HepG2 (cell line): Measurements from ENCODE around the gene NEAT1. TPM values are rescaled to one million over a fixed set of nuclear protein-coding genes. Genes with fewer than 3 reads are reported as not detected.

ENCODE experiments used
- ATRX ChIP-seq: sonication (generic); formaldehyde crosslinking; IDR thresholded peaks from 2 replicates; pipeline ENCODE4 v1.4.0; 2020; ENCODE audit warnings: missing genetic modification reagents, borderline replicate concordance
- BATF2 ChIP-seq: sonication (generic); formaldehyde crosslinking; IDR thresholded peaks from 2 replicates; pipeline ENCODE4 v1.8.0; 2022; ENCODE audit warnings: mild to moderate bottlenecking, missing genetic modification reagents, moderate library complexity
- IRX3 ChIP-seq: sonication (generic); formaldehyde crosslinking; IDR thresholded peaks from 2 replicates; pipeline ENCODE4 v1.8.1; 2023; ENCODE audit warnings: mild to moderate bottlenecking, low read depth, missing genetic modification reagents, borderline replicate concordance
- KLF11 ChIP-seq: IDR thresholded peaks from 2 replicates; pipeline ENCODE4 v1.6.1; 2016; ENCODE audit warnings: missing compliant biosample characterization
- MBNL3 ChIP-seq: fragments of 250-450 bp; sonication (Bioruptor Pico); conservative IDR thresholded peaks from 2 replicates; pipeline ENCODE4 v1.8.0; 2022; ENCODE audit warnings: mild to moderate bottlenecking, inconsistent platforms
- MLXIP ChIP-seq: sonication (generic); formaldehyde crosslinking; IDR thresholded peaks from 2 replicates; pipeline ENCODE4 v1.9.0; 2021; ENCODE audit warnings: missing genetic modification reagents, borderline replicate concordance
- NFKB2 ChIP-seq: sonication (generic); formaldehyde crosslinking; IDR thresholded peaks from 2 replicates; pipeline ENCODE4 v1.4.0; 2020; ENCODE audit warnings: missing genetic modification reagents, borderline replicate concordance
- PHF8 ChIP-seq: sonication (generic); formaldehyde crosslinking; IDR thresholded peaks from 2 replicates; pipeline ENCODE4 v1.5.0; 2020; ENCODE audit warnings: missing genetic modification reagents
- RAD21 ChIP-seq: fragments of 450-650 bp; formaldehyde crosslinking; IDR thresholded peaks from 2 replicates; pipeline ENCODE4 v1.5.0; 2020; ENCODE audit warnings: mild to moderate bottlenecking
- TCF12 ChIP-seq, 2 experiments: fragments of 450-650 bp in 1 of 2; sonication (generic) in 1 of 2; formaldehyde crosslinking in 1 of 2; IDR thresholded peaks; 2 replicates each; pipeline versions ENCODE4 v1.6.1 to v1.8.0; 2017 to 2022; ENCODE audit warnings: antibody characterized with exemption in 1 of 2, mild to moderate bottlenecking in 1 of 2, missing genetic modification reagents in 1 of 2, moderate library complexity in 1 of 2
- TCF7 ChIP-seq: sonication (generic); IDR thresholded peaks from 2 replicates; pipeline ENCODE4 v1.6.1; 2016; ENCODE audit warnings: antibody characterized with exemption, low read depth
- ZNF407 ChIP-seq: sonication (generic); formaldehyde crosslinking; IDR thresholded peaks from one replicate; pipeline ENCODE4 v1.5.1; 2020; ENCODE audit warnings: mild to moderate bottlenecking, missing genetic modification reagents; ENCODE audit errors: not compliant biosample characterization
- ZNF569 ChIP-seq: sonication (generic); formaldehyde crosslinking; IDR thresholded peaks from 2 replicates; pipeline ENCODE4 v1.5.0; 2020; ENCODE audit warnings: mild to moderate bottlenecking, missing genetic modification reagents, moderate library complexity, borderline replicate concordance
- ZNF777 ChIP-seq: sonication (generic); formaldehyde crosslinking; IDR thresholded peaks from 2 replicates; pipeline ENCODE4 v1.4.0; 2020; ENCODE audit warnings: missing genetic modification reagents
- ZNF780A ChIP-seq: sonication (generic); formaldehyde crosslinking; IDR thresholded peaks from 2 replicates; pipeline ENCODE4 v1.8.0; 2022; ENCODE audit warnings: mild to moderate bottlenecking, missing genetic modification reagents, moderate library complexity
- polyA plus RNA-seq, 8 experiments: library from polyadenylated mRNA; depleted of rRNA in 3 of 8; stranded (reverse) in 7 of 8; unstranded in 1 of 8; fragments of >200 nt; fragmentation: Illumina TruSeq in 4 of 8; extraction: Trizol in 4 of 8; gene quantifications; 2 replicates each; pipeline versions ENCODE4 v1.2.1 to v1.2.3, GENCODE V29; 2011 to 2016; ENCODE audit warnings: low read depth in 4 of 8, missing spikeins in 1 of 8, mixed read lengths in 1 of 8; ENCODE audit not compliant: insufficient read depth in 1 of 8
- total RNA-seq, 5 experiments: library from RNA; depleted of rRNA; stranded (reverse); fragments of >200 nt; fragmentation: Illumina TruSeq; extraction: Trizol; gene quantifications; 2 replicates each; pipeline ENCODE4 v1.2.3, GENCODE V29; 2016; ENCODE audit warnings: low read depth in 1 of 5
- TF ChIP-seq, protein P1 (sequence below), 2 experiments: fragments of 450-650 bp in 1 of 2; sonication (generic) in 1 of 2; formaldehyde crosslinking; IDR thresholded peaks; 2 replicates each; pipeline versions ENCODE4 v1.5.0 to v1.8.0; 2020 to 2022; ENCODE audit warnings: mild to moderate bottlenecking in 1 of 2, missing genetic modification reagents in 1 of 2

NEAT1 gene
- total and polyA plus RNA-seq, 2 of the 13 experiments (the other 11 are each of a cell fraction or from before 2014, with no cell fraction given) = 20.5 to 41.2 TPM

- no peak for TF ChIP-seq ZNF407 (CRISPR knock-in tag)
- no peak for TF ChIP-seq MLXIP (CRISPR knock-in tag)
- peak; percentile 65 for TF ChIP-seq PHF8 (CRISPR knock-in tag)
- no peak for TF ChIP-seq ATRX (CRISPR knock-in tag)
- no peak for TF ChIP-seq TCF12 (IDR thresholded peaks at IDR 0.05)
- TF ChIP-seq TCF12 (CRISPR knock-in tag; IDR thresholded peaks at IDR 0.05) = 0 out of 2 replicates have a peak, but pooled peaks have one; percentile 44
- TF ChIP-seq, protein P1, sequence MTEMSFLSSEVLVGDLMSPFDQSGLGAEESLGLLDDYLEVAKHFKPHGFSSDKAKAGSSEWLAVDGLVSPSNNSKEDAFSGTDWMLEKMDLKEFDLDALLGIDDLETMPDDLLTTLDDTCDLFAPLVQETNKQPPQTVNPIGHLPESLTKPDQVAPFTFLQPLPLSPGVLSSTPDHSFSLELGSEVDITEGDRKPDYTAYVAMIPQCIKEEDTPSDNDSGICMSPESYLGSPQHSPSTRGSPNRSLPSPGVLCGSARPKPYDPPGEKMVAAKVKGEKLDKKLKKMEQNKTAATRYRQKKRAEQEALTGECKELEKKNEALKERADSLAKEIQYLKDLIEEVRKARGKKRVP (CRISPR knock-in tag; IDR thresholded peaks at IDR 0.05) = 0 out of 4 replicates have a peak, but pooled peaks of 1 of the 2 experiments have one; percentile 43
- peak; percentile 95 for TF ChIP-seq ZNF777
- no peak for TF ChIP-seq IRX3 (CRISPR knock-in tag)
- TF ChIP-seq MBNL3 (CRISPR knock-in tag) = no peak
- no peak for TF ChIP-seq KLF11
- no peak for TF ChIP-seq NFKB2 (CRISPR knock-in tag)
- no peak for TF ChIP-seq ZNF569 (CRISPR knock-in tag)
- no peak for TF ChIP-seq ZNF780A (CRISPR knock-in tag)
- no peak for TF ChIP-seq TCF7
- 0 out of 2 replicates have a peak, but pooled peaks have one; percentile 24 for TF ChIP-seq BATF2
- no peak for TF ChIP-seq RAD21 (CRISPR knock-in tag)
These were observed 32.3 kb downstream of the NEAT1 start (continued) for GRCh38 chr11:65454696-65455456.
